ENCODE data around the gene MAP2K4.
"Not testable (repeated sequence)": the region's sequence is repeated elsewhere in the genome, so short reads cannot be mapped to it uniquely, and the experiment has no call there.

MAP2K4 gene

GRCh38 chr17:12020642-12021622 is at the start of gene MAP2K4:
MAP2K4 (plus strand) TSS chr17:12020877; CDS start chr17:12020887, 10 bp downstream.
- peak; percentile 93 to 98 for DNase-seq (ENCODE audit: low read depth in 2 of 2)

GRCh38 chr17:11972741-11973140 is 47.9 kb upstream of the MAP2K4 start:
- DNase-seq (ENCODE audit: low read depth in 2 of 2) = not testable (repeated sequence)

- no peak for DNase-seq (ENCODE audit: low read depth in 2 of 2)
Observed at GRCh38 chr17:11979795-11980194, 40.9 kb upstream of the MAP2K4 start.

- DNase-seq (ENCODE audit: low read depth in 2 of 2) = no peak
Observed at GRCh38 chr17:11980813-11981212, 39.9 kb upstream of the MAP2K4 start.

GRCh38 chr17:11981862-11982261 is 38.8 kb upstream of the MAP2K4 start:
- DNase-seq (ENCODE audit: low read depth in 2 of 2) = no peak

- no peak for DNase-seq (ENCODE audit: low read depth in 2 of 2)
Observed at GRCh38 chr17:11986179-11986941, 34.3 kb upstream of the MAP2K4 start.

GRCh38 chr17:11986942-11987329 is 33.7 kb upstream of the MAP2K4 start:
- no peak for DNase-seq (ENCODE audit: low read depth in 2 of 2)

GRCh38 chr17:11990363-11990983 is 30.2 kb upstream of the MAP2K4 start:
- no peak for DNase-seq (ENCODE audit: low read depth in 2 of 2)

- DNase-seq (ENCODE audit: low read depth in 2 of 2) = no peak
Observed at GRCh38 chr17:11991461-11991860, 29.2 kb upstream of the MAP2K4 start.

GRCh38 chr17:11996722-11997146 is 23.9 kb upstream of the MAP2K4 start:
- DNase-seq (ENCODE audit: low read depth in 2 of 2) = no peak

GRCh38 chr17:11997147-11997971 is 23.3 kb upstream of the MAP2K4 start, which contains the start of gene ZNF18:
ZNF18 (minus strand) TSS chr17:11997475; CDS start chr17:11992829, 4,646 bp downstream.
- peak; percentile 87 to 90 for DNase-seq (ENCODE audit: low read depth in 2 of 2)

- DNase-seq (ENCODE audit: low read depth in 2 of 2) = no peak
Observed at GRCh38 chr17:11997972-11998233, 22.8 kb upstream of the MAP2K4 start.

- no peak for DNase-seq (ENCODE audit: low read depth in 2 of 2)
Observed at GRCh38 chr17:11999696-12000095, 21.0 kb upstream of the MAP2K4 start.

- DNase-seq (ENCODE audit: low read depth in 2 of 2) = no peak
Observed at GRCh38 chr17:12007466-12007865, 13.2 kb upstream of the MAP2K4 start.

- DNase-seq (ENCODE audit: low read depth in 2 of 2) = no peak
Observed at GRCh38 chr17:12021623-12022140, 1.0 kb downstream of the MAP2K4 start.

- no peak for DNase-seq (ENCODE audit: low read depth in 2 of 2)
Observed at GRCh38 chr17:12022310-12022709, 1.6 kb downstream of the MAP2K4 start.

- no peak for DNase-seq (ENCODE audit: low read depth in 2 of 2)
Observed at GRCh38 chr17:12024327-12024726, 3.6 kb downstream of the MAP2K4 start.

- no peak for DNase-seq (ENCODE audit: low read depth in 2 of 2)
Observed at GRCh38 chr17:12027658-12028057, 7.0 kb downstream of the MAP2K4 start.

- no peak for DNase-seq (ENCODE audit: low read depth in 2 of 2)
Observed at GRCh38 chr17:12028611-12029010, 7.9 kb downstream of the MAP2K4 start.

- no peak for DNase-seq (ENCODE audit: low read depth in 2 of 2)
Observed at GRCh38 chr17:12034538-12034937, 13.9 kb downstream of the MAP2K4 start.

- DNase-seq (ENCODE audit: low read depth in 2 of 2) = no peak
Observed at GRCh38 chr17:12035673-12036072, 15.0 kb downstream of the MAP2K4 start.
